IMR-90 (cell line): ENCODE measurements around the gene FAM78A. TPM values are rescaled to one million over a fixed set of nuclear protein-coding genes. Genes with fewer than 3 reads are reported as not detected.
A peak's percentile ranks its signal among the peaks of the same experiment; 100 is the strongest.

Experiments
- ATAC-seq: fragments of 200-7000 bp; cut with Tn5 transposase; 2 replicates; pipeline ENCODE4 v1.9.1; 2020; ENCODE audit warnings: low read depth, mild to moderate bottlenecking, moderate library complexity
- BruUV-seq: library from RNA; stranded (reverse); fragments of 400-500 nt; replicated peaks from 2 replicates; lab custom pipeline; 2021; lab: Mats Ljungman, UMichigan
- CTCF ChIA-PET: fragments of 300-600 bp; formaldehyde crosslinking; extraction: SDS; loops from one replicate; lab custom pipeline; 2021; ENCODE audit warnings: antibody characterized with exemption; lab: Yijun Ruan, JAX
- POLR2A ChIA-PET: fragments of 300-600 bp; sonication (Branson Sonifier 250); formaldehyde crosslinking; loops from one replicate; lab custom pipeline; 2022; ENCODE audit warnings: antibody characterized with exemption; ENCODE audit not compliant: unreplicated experiment; lab: Charles Lee
- DNase-seq: peaks from one replicate; pipeline ENCODE4 v3.0.0; 2013
- H2AFZ ChIP-seq: replicated peaks from 2 replicates; pipeline ENCODE3; 2013; ENCODE audit warnings: low read length, mild to moderate bottlenecking; ENCODE audit not compliant: poor library complexity
- H2AK5ac ChIP-seq: 2 replicates; pipeline ENCODE4 v1.6.1; 2013; ENCODE audit warnings: low read depth, low read length, inconsistent platforms
- H2AK9ac ChIP-seq: replicated peaks from 2 replicates; pipeline ENCODE3; 2013; ENCODE audit warnings: mild to moderate bottlenecking, low read depth, low read length, moderate library complexity; ENCODE audit not compliant: poor library complexity
- H2BK120ac ChIP-seq: 2 replicates; pipeline ENCODE4 v1.6.1; 2013; ENCODE audit warnings: low read depth, low read length, inconsistent platforms
- H2BK15ac ChIP-seq: 3 replicates; pipeline ENCODE4 v1.6.1; 2013; ENCODE audit warnings: low read depth, low read length, inconsistent platforms
- H2BK20ac ChIP-seq: 2 replicates; pipeline ENCODE4 v1.6.1; 2013; ENCODE audit warnings: low read depth, mild to moderate bottlenecking, inconsistent platforms, low read length, moderate library complexity
- H2BK5ac ChIP-seq: 2 replicates; pipeline ENCODE4 v1.6.1; 2013; ENCODE audit warnings: mild to moderate bottlenecking, low read depth, low read length, inconsistent platforms; ENCODE audit not compliant: poor library complexity, severe bottlenecking
- H3K14ac ChIP-seq: replicated peaks from 2 replicates; pipeline ENCODE4 v1.6.1; 2013; ENCODE audit warnings: low read depth, low read length, inconsistent platforms
- H3K18ac ChIP-seq: 2 replicates; pipeline ENCODE4 v1.6.1; 2013; ENCODE audit warnings: low read depth, low read length, control low read depth
- H3K23ac ChIP-seq: 2 replicates; pipeline ENCODE4 v1.6.1; 2013; ENCODE audit warnings: low read depth, low read length, inconsistent platforms
- H3K27ac ChIP-seq: 2 replicates; pipeline ENCODE4 v1.5.1; 2013; ENCODE audit warnings: mild to moderate bottlenecking, control low read depth, low read length; ENCODE audit not compliant: insufficient read depth
- H3K27me3 ChIP-seq: 2 replicates; pipeline ENCODE4 v1.6.1; 2013; ENCODE audit warnings: low read length; ENCODE audit not compliant: control insufficient read depth, insufficient read depth
- H3K36me3 ChIP-seq: 2 replicates; pipeline ENCODE4 v1.6.1; 2013; ENCODE audit warnings: low read length, mixed read lengths; ENCODE audit not compliant: control insufficient read depth, insufficient read depth
- H3K4ac ChIP-seq: 2 replicates; pipeline ENCODE4 v1.6.1; 2013; ENCODE audit warnings: low read depth, low read length, inconsistent platforms
- H3K4me1 ChIP-seq: 2 replicates; pipeline ENCODE4 v1.6.1; 2013; ENCODE audit warnings: low read length, mixed read lengths; ENCODE audit not compliant: control insufficient read depth, insufficient read depth
- H3K4me2 ChIP-seq: 2 replicates; pipeline ENCODE4 v1.6.1; 2013; ENCODE audit warnings: low read depth, mild to moderate bottlenecking, control low read depth, low read length, moderate library complexity
- H3K4me3 ChIP-seq: 2 replicates; pipeline ENCODE4 v1.5.1; 2013; ENCODE audit warnings: low read depth, mild to moderate bottlenecking, control low read depth, low read length, moderate library complexity; ENCODE audit not compliant: insufficient read depth
- H3K56ac ChIP-seq: 2 replicates; pipeline ENCODE4 v1.6.1; 2013; ENCODE audit warnings: low read length, inconsistent platforms; ENCODE audit not compliant: insufficient read depth; ENCODE audit errors: extremely low read depth
- H3K79me1 ChIP-seq, 2 experiments: 2 replicates each; pipeline ENCODE4 v1.6.1; 2013; ENCODE audit warnings: low read length in 2 of 2, inconsistent platforms in 1 of 2, low read depth in 1 of 2
- H3K9ac ChIP-seq: 2 replicates; pipeline ENCODE4 v1.6.1; 2013; ENCODE audit warnings: low read depth, low read length, control low read depth
- H3K9me1 ChIP-seq: 2 replicates; pipeline ENCODE4 v1.6.1; 2013; ENCODE audit warnings: low read length, inconsistent platforms; ENCODE audit not compliant: insufficient read depth
- H3K9me3 ChIP-seq: 2 replicates; pipeline ENCODE4 v1.6.1; 2013; ENCODE audit warnings: low read length; ENCODE audit not compliant: control insufficient read depth, insufficient read depth
- H4K20me1 ChIP-seq: 2 replicates; pipeline ENCODE4 v1.6.1; 2013; ENCODE audit warnings: low read length, inconsistent platforms; ENCODE audit not compliant: insufficient read depth
- H4K5ac ChIP-seq: 2 replicates; pipeline ENCODE4 v1.6.1; 2013; ENCODE audit warnings: mild to moderate bottlenecking, low read depth, low read length, control low read depth
- H4K8ac ChIP-seq, 2 experiments: 2 replicates each; pipeline ENCODE4 v1.6.1; 2013; ENCODE audit warnings: low read depth in 2 of 2, low read length in 2 of 2, control low read depth in 1 of 2, inconsistent platforms in 1 of 2
- H4K91ac ChIP-seq: 2 replicates; pipeline ENCODE4 v1.6.1; 2013; ENCODE audit warnings: low read depth, low read length, inconsistent platforms; ENCODE audit not compliant: insufficient read depth
- BHLHE40 ChIP-seq: fragments of 150-350 bp; IDR thresholded peaks from 2 replicates; pipeline ENCODE4 v1.6.1; 2016; ENCODE audit warnings: mild to moderate bottlenecking, low read depth, low read length
- CHD1 ChIP-seq: IDR thresholded peaks from 2 replicates; pipeline ENCODE4 v1.6.1; 2012; ENCODE audit warnings: low read depth, low read length, improper control_type of control experiment
- CTCF ChIP-seq: conservative IDR thresholded peaks from 2 replicates; pipeline ENCODE4 v1.5.1; 2012; ENCODE audit warnings: mild to moderate bottlenecking, low read depth, low read length, improper control_type of control experiment
- ELK1 ChIP-seq: fragments of 150-350 bp; IDR thresholded peaks from 2 replicates; pipeline ENCODE4 v1.6.1; 2016; ENCODE audit warnings: low read depth, mild to moderate bottlenecking, low read length, moderate library complexity, borderline replicate concordance
- MAFK ChIP-seq: IDR thresholded peaks from 2 replicates; pipeline ENCODE4 v1.6.1; 2012; ENCODE audit warnings: low read depth, low read length, improper control_type of control experiment
- RCOR1 ChIP-seq: IDR thresholded peaks from 2 replicates; pipeline ENCODE4 v1.6.1; 2012; ENCODE audit warnings: mild to moderate bottlenecking, low read length, improper control_type of control experiment; ENCODE audit not compliant: insufficient replicate concordance
- SMC3 ChIP-seq: fragments of 150-350 bp; IDR thresholded peaks from 2 replicates; pipeline ENCODE4 v1.6.1; 2016; ENCODE audit warnings: low read depth, mild to moderate bottlenecking, antibody characterized with exemption, low read length, moderate library complexity
- WGBS, 2 experiments: methylation state at CpG; one replicate each; pipeline versions ENCODE4 v1.1.5 to v1.1.7; 2013; ENCODE audit warnings: missing lambda C conversion rate in 2 of 2; ENCODE audit not compliant: insufficient read length in 1 of 2; ENCODE audit errors: extremely low coverage in 2 of 2; 5-methylcytosine and 5-hydroxymethylcytosine counted together
- dilution Hi-C: fragments of 300-500 bp; cut with HindIII; formaldehyde crosslinking; loops from one replicate; pipeline ENCODE4 v1.14.3; 2018; ENCODE audit warnings: low sequenced_read_pairs; ENCODE audit not compliant: unreplicated experiment
- in situ Hi-C: fragments of 300-500 bp; cut with MboI; formaldehyde crosslinking; loops from 3 replicates; pipeline ENCODE4 v1.14.3; 2019; ENCODE audit warnings: low sequenced_read_pairs, inconsistent platforms, mixed read lengths
- intact Hi-C: fragments of 100-400 bp; cut with micrococcal nuclease; formaldehyde crosslinking; loops from 2 replicates; pipeline ENCODE4 v1.10.0; 2022
- polyA plus RNA-seq, 3 experiments: library from polyadenylated mRNA; depleted of rRNA; stranded (reverse); fragments of >200 nt; gene quantifications; 2 replicates each; pipeline ENCODE4 v1.2.3, GENCODE V29; 2012; ENCODE audit warnings: low replicate concordance in 1 of 3
- total RNA-seq: library from RNA; depleted of rRNA; stranded (reverse); fragments of >200 nt; gene quantifications from 2 replicates; pipeline ENCODE4 v1.2.3, GENCODE V29; 2012

The FAM78A gene
- total and polyA plus RNA-seq, 2 of the 4 experiments (the other 2 are of a cell fraction), result 0.18 to 0.27 TPM

- TF ChIP-seq RCOR1 (no peak), SMC3 (no peak), CHD1 (no peak), CTCF (no peak), ELK1 (no peak), MAFK (no peak), BHLHE40 (no peak)
- Histone ChIP-seq H3K14ac (no peak overlapping the region), H3K27ac (no peak overlapping the region), H2BK15ac (no peak overlapping the region), H3K18ac (no peak overlapping the region), H3K23ac (no peak overlapping the region), H4K5ac (no peak overlapping the region; the same call in 1 of the 2 replicates), H4K20me1 (no peaks in the 10 kb centered on the region), H3K9me1 (no peaks in the 10 kb centered on the region; the same call in 1 of the 2 replicates), H4K8ac (peak overlapping the region in 1 of 2 experiments; percentile 86; a peak in 2 of 4 replicates), H3K4me2 (0 out of 2 replicates have a peak overlapping the region, but pooled peaks have one; percentile 8), H2AFZ (peak overlapping the region; percentile 93), H3K9me3 (no peaks in the 10 kb centered on the region), H3K9ac (0 out of 2 replicates have a peak overlapping the region, but pooled peaks have one; percentile 19), H3K36me3 (no peaks in the 10 kb centered on the region), H2AK9ac (peak overlapping the region; percentile 65), H3K4me1 (no peaks in the 10 kb centered on the region), H2BK5ac (no peak overlapping the region), H3K4ac (no peak overlapping the region), H2BK120ac (no peak overlapping the region), H4K91ac (no peak overlapping the region), H3K27me3 (peaks cover 5% of the 10 kb centered on the region), H3K4me3 (no peak overlapping the region), H2BK20ac (no peak overlapping the region), H3K56ac (no peak overlapping the region), H2AK5ac (no peak overlapping the region), H3K79me1 (no peaks in the 10 kb centered on the region)
- ATAC-seq (no peak), DNase-seq (no peak)
- dilution Hi-C loops (no loop called here), intact Hi-C loops (no loop called here), in situ Hi-C loops (no loop called here)
- POLR2A ChIA-PET, result no interaction called here
- WGBS, 2 experiments, result 89% methylated on average over 28 of the region's 34 CpGs; no CpG with 5 or more reads in 1 of the 2 experiments
- BruUV-seq, result no TSS peak
- CTCF ChIA-PET, result no interaction called here
Measured at GRCh38 chr9:131290036-131290766, 13.9 kb upstream of the FAM78A start.
